GM12872 (cell line): Measurements from ENCODE around the gene CUX1.

Experiments used
- TF ChIP-seq, protein P1 (sequence below): IDR thresholded peaks from 3 replicates; pipeline ENCODE4 v1.5.1; 2011; ENCODE audit warnings: low read depth, mild to moderate bottlenecking, low read length, moderate library complexity; ENCODE audit not compliant: insufficient read depth

The CUX1 gene

DNA sequence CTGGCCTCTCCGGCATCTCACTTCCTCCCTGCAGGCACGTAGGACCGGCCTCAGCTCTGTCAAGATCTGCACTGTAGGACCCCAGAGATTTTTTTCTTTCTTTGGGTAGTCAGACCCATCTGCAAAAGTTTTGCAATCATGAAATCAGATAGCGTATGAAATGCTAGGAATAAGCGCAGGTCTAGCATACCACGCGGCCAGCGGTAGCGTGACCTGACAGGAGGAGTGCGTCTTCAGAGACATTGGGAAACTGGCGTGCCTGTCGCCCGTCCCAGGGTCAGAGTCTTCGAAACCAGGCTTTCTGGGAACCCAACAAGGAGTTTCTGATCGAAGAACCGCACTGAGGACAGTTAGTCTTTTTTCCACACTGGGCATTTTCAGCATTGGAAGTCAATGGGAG is 368.4 kb downstream of the CUX1 start:
- TF ChIP-seq, protein P1, sequence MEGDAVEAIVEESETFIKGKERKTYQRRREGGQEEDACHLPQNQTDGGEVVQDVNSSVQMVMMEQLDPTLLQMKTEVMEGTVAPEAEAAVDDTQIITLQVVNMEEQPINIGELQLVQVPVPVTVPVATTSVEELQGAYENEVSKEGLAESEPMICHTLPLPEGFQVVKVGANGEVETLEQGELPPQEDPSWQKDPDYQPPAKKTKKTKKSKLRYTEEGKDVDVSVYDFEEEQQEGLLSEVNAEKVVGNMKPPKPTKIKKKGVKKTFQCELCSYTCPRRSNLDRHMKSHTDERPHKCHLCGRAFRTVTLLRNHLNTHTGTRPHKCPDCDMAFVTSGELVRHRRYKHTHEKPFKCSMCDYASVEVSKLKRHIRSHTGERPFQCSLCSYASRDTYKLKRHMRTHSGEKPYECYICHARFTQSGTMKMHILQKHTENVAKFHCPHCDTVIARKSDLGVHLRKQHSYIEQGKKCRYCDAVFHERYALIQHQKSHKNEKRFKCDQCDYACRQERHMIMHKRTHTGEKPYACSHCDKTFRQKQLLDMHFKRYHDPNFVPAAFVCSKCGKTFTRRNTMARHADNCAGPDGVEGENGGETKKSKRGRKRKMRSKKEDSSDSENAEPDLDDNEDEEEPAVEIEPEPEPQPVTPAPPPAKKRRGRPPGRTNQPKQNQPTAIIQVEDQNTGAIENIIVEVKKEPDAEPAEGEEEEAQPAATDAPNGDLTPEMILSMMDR, result no peak

DNA sequence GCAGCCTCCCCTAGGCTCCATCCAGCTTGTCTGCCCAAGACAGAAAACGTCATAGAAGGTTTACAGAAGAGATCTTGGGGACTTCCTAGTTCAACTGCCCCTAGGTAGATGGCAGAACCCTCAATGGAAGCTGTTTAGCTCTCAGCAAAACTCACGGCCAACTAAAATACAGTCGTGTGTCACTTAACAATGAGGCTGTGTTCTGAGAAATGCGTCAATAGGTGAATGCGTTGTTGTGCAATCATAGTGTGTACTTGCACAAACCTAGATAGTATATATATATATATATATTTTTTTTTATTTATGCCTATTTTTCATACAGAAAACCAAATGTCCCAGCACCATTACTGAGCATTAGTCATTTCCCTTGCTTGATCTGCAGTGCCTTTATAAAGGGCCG is 368.9 kb downstream of the CUX1 start:
- TF ChIP-seq, protein P1, result no peak

DNA sequence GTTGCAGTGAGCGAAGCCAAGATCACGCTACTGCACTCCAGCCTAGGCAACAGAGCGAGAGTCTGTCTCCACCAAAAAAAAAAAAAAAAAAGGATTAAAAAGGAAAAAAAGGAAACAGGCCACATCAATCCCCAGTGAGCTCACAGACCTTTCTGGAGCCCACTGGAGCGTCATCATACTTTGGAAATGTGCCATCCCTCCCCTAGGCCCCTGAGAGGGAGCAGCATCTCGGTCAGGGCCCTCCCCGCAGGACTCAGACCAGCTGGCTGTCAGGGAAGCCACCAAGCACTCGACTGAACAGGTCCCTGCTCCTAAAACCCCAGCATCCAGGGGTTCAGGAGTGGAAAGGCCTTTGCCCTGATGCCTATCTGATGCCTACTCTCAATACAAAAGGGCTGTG is 371.3 kb downstream of the CUX1 start:
- TF ChIP-seq, protein P1, result no peak

DNA sequence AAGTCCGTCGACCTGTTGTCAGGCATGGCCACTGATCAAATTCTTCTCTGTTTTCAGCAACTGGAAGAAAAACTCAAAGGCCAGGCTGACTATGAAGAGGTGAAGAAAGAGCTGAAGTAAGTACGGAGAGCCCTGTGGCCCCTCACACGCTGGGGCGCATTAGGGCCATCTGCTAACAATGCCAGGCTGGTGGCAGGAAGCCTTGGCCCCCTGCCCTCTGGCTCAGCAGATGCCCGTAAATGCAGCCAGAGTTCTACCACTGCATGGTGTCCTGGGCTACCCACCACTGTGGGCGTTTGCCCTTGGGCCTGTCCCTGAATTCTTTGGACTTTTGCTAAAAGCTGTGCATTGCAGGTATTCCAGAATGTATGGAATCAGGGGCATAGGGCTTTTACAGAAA is 372.3 kb downstream of the CUX1 start:
- TF ChIP-seq, protein P1, result no peak

DNA sequence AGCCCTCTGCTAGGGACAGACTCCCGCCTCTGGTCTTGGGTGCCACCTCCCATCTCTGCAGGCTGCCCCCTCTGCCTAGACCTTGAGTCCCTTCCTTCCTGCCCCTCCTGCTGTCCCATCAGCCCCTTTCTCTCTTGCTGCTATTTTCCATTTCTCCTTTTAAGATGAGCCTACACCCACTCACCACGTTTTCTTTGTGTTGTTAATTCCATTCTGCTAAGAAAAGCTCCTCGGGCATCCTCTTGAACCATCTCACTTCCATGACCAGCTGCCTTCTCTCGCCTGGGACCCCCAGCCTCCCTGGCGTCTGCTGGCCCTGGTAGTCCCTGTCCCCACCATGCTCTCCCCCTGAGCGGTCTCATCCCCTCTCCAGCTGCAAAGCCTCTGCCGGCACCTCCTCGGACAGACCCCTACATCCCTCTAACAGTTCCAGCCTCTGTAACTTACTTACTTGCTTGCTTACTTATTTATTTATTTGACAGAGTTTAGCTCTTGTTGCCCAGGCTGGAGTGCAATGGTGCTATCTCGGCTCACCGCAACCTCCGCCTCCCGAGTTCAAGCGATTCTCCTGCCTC is 373.4 kb downstream of the CUX1 start:
- TF ChIP-seq, protein P1, result no peak

DNA sequence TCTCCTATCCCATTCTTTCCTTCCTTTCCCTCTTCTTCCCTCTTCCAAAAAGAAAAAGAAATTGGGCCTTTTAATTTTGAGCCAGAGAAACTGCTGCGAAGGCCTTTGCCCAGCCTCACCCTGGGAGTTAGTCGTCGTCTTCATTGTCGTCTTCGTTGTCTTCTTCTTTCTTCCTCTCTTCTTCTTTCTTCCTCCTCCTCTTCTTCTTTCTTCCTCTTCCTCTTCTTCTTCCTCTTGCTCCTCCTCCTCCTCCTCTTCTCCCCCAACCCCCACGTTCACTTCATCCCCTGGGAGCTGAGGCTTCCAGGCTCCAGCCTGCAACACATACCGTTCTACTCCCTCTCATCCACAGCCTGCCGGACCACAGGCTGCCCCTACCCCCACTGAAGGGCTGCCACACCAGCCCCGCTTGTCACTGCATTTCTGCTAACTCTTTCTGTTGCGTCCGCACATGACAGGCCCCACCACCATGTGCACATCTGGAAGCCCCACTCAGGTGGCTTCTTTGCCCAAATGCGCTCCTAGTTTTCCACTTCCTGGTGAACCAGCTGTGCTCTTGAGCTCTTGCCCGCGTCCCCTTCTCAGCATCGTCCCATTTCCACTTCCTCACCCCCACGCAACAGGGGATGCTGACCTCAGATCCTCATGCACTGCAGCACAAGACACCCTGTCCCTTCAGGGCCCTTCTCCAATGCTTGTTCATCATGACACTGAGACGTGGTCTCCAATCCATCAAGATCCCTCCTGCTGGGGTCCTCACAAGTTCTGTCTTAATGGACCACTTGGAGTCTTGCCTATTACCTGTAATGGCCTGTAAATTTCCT is 374.3 kb downstream of the CUX1 start:
- TF ChIP-seq, protein P1, result no peak

DNA sequence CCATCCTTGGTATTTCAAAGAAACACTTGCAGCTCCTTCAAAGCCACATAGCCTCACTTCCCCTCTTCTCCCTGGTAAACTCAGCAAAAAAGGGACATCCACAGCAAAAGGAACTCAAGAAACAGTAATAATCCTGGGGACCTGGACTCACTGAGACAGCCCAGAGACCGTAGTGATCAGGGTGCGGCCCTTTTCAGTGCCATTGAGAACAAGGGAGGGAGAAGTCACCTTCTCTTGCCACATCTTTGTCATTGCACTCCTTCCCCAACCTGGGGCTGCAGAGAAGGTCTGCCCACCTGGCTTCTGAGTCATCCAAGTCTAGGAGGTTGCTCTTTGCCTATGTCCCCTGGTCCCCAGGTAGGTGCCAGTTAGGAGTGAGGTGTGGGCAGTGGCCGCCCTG is 375.4 kb downstream of the CUX1 start:
- TF ChIP-seq, protein P1, result no peak
